HG03571 (cell line): ENCODE data around the gene CLDN7.
"Not testable (repeated sequence)": the region's sequence is repeated elsewhere in the genome, so short reads cannot be mapped to it uniquely, and the experiment has no call there.

ENCODE experiments used
- ATAC-seq: cut with Tn5 transposase; IDR thresholded peaks from one replicate; pipeline ENCODE4 v1.9.1; 2021; ENCODE audit not compliant: unreplicated experiment

Gene CLDN7

DNA sequence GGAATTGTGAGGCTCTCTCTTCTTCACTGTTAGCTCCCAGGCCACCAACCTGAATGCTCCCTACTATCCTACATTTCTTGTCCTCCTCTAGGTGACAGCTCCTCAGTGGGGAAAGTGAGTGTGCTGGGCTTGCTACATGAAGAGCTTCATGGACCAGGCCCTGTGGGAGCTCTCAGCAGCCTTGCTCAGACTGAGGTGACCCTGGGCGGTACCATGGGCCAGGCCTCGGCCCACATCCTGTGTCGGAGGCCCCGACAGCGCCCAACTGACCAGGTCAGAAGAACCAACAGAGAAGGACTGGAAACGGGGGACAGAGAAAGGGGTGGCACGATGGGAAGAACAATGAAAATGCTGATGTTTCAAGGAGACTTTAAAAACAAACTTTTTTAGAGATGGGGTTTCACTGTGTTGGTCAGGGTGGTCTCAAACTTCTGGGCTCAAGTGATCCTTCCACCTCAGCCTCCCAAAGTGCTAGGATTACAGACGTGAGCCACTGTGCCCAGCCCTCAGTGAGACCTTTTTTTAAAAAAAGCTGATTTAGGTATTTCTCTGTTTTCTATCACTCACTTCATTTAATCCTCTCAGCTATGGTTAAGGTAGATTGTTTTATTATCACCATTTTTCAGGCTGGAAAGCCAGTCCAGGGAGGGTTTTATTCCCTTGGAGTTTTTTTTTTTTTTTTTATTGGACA, 5.4 kb downstream of the CLDN7 start:
- ATAC-seq: no peak

DNA sequence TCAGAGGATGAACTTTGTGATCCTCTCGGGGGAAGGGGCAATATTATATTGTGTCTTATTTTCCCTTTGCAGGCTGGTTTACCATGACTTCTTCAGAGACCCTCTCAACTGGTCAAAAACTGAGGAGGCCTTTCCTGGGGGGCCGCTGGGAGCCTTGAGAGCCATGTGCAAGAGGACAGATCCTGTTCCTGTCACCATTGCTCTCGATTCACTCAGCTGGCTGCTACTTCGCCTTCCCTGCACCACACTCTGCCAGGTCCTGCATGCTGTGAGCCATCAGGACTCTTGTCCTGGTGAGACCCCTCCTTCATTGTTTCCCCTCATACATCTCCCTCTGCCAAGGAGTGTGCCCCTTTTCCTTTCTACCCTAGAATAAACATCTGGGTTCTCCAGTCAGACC, 7.8 kb downstream of the CLDN7 start:
- ATAC-seq: no peak

DNA sequence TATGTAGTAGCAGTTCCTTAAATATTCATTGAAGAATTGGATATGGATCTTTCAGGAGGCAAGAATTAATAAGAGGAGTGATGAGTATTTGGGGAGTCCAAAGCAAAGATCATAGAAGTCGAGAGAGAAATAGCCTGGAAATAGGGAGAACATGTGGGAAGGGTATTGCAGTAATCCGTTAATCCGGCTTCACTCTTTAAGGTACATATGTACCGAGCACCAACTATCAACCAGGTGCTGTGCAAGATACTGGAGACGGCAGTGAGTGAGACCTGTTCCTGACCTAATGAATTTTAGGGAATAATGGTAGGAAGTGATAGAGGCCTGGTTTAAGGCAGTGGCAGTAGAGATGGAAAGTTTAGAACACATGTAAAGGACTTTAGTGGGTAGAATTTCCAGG, 9.2 kb downstream of the CLDN7 start:
- ATAC-seq: no peak

DNA sequence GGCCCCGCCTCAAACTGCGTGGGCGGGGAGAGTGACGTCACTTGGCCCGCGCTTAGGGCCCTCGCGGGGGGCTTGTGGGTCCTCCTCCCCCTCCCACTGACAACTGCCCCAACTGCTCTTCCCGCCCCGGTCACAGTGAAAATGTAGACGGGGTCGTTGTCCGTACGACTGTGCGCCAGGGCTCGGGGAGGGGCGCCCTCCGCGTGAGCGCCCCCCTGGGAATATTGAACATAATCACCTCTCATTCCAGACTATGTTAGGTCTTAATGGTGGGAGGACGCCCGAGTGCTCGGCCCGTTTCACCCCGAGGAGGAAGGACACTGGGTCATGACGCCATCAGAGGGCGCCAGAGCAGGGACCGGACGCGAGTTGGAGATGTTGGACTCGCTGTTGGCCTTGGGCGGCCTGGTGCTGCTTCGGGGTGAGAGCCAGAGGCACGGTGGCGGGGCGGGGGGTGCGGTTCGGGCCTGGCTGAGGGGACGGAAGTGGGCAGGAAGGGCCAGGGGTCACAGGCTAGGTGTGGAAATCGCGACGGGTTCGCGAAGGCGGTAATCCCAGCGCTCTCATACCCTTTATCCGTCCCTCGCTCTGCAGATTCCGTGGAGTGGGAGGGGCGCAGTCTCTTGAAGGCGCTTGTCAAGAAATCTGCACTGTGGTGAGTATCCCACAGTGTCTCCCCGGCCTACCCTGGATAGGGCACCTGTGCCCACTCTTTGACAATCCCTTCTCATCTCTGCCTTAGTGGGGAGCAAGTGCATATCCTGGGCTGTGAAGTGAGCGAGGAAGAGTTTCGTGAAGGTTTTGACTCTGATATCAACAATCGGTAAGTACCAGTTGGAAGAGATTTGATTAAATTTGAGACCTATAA, 9.9 kb downstream of the CLDN7 start, which contains the start of gene ELP5:
TSS of gene ELP5 (plus strand) at position 40 of the 868 bp plus-strand sequence. CDS start at position 376, 336 bp downstream.
- peak; percentile 45 for ATAC-seq

DNA sequence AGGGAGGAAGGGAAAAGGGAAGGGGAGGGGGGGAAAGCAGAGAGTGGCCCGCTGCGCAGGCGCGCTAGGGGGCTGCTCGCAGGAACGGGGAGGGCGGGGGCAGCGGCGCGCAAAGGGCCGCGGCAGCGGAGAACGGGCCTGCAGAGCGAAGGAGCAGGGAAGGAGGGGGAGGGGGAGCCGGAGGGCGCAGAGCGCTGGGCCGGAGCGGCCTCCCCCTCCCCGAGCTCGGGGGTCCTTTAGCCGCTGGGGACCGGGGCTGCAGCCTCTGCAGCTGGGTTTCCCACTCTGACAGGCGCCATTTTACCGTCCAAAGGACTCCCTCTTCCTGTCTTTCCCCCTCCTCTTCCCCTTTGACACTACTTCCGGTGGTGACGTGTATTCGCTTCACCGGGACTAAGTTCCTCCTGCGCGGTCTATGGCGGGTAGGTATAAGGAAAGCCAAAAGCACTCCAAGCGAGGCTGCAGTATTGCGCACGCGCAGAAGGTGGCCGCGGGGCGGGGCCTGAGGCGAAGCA, 10.6 kb downstream of the CLDN7 start, which contains the start of gene CTDNEP1:
TSS of gene CTDNEP1 (minus strand) at position 74 of the 515 bp plus-strand sequence. CDS start 438 bp downstream, outside the sequence.
- peak; percentile 68 for ATAC-seq

DNA sequence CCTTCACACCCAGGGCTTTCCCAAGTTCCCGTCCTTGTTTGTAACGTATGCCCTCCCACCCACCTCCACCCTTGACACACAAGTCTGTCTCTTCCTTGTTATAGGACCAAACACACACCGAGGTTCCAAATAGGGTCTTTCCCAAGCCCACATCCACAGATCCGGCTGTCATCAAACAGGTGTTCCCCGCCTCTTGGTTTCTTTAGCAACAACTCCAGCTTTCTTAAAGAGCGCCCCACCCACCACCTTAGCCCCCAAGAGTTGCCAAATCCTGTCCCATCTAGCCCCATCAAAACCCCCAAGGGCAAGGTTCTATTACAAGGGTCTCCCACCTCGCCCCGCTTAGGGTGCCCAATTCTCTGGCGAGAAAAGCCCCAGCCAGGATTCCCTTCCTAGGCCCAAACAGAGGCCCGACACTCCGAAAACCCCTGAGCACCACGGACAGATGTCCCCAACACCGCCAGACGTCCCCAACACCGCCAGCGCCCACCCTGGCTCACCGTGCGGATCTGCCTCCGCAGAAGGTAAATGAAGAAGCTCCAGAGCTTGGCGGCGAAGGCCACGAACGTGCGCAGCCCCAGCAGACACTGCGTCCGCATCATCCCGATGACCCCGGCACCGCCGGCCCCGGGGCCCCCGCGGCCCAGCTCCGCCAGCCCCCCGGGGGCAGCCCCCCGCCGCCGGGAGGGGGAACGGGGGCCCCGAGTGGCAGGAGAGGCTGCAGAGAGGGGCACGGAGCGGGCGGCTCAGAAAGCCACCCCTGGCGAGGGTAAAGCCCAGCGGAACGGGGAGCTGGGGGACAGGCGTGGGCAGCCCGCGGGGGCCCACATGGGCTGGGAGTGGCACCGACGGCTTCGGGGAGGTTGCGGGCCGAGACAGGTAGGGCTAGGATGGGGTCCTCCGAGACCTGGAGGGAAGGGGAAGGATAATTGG, 11.3 kb downstream of the CLDN7 start:
- ATAC-seq: no peak

DNA sequence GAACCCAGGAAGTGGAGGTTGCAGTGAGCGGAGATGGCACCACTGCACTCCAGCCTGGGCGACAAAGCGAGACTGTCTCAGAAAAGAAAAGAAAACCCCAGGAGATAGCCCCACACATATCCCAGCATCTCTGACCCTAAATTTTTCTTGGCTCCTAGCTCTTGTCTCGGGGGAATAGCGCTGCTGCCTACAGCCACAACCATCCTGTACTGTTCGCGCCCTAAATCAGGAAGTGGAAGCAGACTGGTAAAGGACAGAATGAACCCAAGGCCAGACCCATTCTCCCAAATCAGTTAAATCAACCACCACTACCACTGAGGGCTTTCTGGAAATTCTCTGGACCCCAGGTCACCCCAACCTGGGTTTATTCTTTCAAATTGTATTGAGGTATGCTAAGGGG, 12.4 kb downstream of the CLDN7 start:
- ATAC-seq: no peak

DNA sequence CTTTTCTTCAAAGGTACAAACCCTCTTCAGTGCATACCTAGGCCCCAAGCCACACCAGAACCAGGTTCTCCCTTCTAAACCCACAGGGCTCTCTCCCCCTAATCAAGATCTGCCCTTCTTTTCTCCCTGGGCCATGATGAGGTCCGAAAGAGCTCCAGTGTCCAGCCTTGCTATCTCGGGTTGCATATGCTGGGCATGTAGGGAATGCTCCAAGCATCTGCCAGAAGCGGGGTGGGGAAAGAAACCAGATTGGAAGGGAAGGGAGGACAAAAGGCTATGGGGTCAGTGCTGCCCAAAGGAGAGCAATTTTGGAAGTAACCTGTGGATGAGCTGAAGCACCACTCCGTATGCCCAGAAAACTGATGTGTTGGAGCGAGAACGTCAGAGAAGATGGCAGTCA, 13.1 kb downstream of the CLDN7 start:
- ATAC-seq: no peak

DNA sequence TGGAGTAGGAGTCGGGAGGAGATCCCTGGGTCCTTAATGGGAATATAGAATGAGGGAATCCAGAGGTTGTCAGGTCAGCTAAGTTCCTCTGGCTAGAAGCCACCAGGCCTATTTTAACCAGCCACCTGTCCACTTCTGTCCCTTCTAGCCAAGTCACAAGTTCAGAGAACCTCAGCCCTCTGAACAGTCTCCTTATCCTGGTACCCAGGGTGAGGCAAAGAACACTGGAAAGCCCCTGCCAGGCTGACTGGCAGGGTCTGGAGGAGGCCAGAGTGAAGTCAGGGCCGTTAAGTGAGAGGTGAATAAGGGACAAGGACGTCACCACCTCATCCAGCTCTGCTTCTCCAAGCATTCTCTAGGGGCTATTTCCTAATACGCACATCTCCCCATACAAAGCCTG, 13.5 kb downstream of the CLDN7 start:
- ATAC-seq: no peak

DNA sequence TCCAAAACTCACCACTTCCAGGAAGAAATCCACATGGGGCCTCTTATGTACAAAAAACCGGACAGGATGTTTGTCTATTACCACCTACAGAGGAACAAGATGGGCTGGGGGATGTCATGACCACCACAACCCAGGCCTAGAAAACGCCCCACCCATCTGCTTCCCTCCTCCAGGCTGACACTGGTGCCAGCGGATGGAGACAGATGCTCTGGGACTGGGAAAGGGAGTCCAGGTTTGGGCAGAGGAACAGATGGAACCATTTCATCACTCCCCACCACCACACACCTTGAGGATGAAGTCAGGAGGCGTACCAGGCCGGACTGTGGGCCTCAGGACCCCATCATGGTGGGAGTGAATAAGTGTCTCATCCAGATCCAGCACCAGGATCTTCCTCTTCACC, 15.5 kb downstream of the CLDN7 start:
- ATAC-seq: no peak

DNA sequence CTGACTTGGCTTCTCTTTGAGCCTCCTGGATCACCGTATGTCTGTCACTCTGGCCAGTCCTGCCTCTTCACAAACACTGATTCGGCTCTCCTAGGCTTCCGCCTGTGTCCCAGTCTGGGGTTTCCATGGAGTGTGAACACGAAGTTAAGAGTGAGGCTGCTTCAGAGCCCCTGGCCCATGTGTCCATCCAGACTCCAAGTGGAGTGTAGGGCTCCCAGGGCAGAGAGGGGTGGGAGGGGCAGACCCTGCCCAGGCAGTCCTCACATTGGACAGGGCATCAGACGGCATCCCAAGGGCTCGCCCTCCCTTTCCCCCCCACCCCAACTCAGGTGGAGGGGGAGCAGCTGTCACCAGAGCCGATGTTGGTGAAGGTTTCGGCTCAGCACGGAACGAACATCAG, 18.4 kb downstream of the CLDN7 start:
- not testable (repeated sequence) for ATAC-seq

DNA sequence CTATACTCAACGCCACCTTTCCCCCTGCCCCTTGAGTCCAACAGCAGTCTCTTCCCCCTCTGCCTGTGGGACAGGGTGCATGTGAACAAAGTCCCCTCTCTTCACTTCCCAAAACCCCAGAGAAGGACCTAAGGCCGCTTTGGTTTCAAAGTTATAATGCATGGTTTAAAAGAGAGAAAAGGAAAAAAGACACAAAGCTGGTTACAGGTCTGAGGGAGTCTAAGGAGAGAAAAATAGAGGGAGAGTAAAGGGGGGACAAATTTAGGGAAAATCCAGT, 18.9 kb downstream of the CLDN7 start:
- ATAC-seq: no peak

DNA sequence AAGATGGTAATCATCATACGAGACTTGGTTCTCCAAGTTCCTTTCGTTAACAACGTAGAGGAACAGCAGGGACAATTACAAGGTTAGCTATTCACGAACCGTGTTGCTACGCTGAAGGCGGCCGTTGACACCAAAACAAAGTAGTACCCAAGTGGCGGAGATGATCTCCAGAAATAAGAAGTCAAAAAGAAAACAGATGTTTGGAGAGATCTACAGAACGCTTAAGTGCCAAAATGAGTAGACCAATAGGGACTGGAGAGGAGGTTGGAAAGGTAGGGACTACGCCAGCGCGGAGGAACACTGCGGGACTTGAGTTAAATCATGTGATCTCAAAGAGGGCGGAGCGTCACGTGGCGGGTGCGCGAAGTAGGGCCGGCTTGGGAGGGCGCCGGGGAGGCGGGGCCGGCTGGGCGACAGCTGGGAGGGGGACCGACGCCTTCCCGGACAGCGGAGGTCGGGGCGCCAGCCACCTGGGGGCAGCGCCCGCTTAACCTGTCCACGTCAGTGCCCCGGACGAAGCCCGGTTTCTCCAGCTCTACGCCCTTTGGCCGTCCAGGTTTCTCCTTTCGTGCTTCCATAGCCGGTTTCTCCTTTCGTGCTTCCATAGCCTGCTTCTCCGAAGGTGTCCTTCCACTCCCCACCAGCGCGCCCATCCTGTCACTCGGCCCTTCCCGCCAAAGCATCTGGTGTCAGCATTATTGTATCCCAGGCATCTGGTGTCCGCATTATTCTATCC, 19.4 kb downstream of the CLDN7 start:
- ATAC-seq: peak; percentile 30

DNA sequence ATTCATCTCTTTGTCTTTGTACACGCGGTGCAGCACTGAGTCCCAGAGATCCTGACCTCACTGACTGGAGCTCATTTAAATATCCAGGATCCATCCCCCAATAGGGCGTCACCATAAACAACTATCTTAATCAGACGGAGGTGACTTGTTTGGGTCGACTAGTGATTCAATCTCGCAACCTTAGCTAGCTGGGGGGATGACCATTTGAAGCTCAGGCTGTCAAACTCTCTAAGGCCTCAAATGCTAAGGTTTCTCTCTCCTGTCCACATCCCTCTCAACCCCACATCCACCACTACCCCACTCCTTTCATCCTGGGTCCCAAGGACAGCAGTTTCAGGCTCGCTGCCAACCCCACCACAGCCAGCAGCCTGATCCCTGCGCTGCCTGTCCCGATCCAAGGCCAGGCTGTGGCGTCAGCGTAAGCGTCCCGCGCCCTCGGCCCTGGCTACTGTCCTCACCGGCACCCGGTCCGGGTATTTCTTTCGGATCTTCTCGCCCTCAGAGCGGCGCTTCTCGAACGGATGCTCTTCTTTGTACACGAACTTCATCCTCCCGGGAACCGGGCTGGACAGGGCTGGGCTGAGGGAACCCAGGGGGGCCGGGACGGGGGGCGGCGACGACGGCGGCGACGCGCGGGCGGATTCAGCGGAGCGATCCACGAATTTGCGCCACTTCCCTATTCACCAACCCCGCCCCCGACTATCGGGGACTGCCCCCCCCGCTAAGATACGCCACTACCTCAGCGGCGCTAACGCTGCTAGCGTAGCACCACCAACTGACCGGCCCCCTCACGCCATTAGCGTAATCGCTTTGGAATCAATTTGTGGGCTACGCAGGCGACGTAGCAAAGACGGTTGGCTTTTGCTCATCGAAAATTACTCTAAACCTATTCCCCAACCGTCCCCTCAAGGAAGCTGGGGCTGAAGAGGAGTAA, 20.2 kb downstream of the CLDN7 start, which contains the start of gene GABARAP:
TSS of gene GABARAP (minus strand) at position 667 of the 934 bp plus-strand sequence. CDS start at position 548, 119 bp downstream.
- peak; percentile 22 for ATAC-seq

DNA sequence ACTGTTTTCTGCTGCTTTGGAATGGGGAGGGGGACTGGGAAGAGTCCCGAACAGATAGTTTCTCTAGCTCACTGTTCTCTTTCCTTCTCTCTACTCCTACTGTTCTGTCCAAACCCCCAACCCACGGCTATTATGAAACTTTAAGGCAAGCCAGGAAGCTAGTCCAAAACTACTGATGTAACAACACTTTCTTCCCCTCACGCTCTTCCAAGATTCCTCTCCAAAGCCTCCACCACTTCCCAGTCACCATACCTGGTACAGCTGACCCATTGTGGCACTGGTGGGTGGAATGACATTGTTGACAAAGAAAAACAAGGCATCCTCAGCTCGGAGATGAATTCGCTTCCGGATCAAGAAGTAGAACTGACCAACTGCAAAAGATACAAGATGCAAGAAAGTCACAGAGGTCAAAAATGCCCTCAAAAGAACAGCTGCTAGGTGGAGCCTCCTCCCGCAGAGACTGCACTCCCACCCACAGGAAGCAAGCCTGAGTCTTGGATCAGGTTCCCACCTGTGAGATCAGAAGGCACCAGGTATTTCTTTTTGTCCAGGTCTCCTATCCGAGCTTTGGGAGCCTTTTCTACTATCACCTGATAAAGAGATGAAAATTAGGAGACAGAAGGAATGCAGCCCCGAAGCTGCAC, 21.1 kb downstream of the CLDN7 start:
- ATAC-seq: no peak

DNA sequence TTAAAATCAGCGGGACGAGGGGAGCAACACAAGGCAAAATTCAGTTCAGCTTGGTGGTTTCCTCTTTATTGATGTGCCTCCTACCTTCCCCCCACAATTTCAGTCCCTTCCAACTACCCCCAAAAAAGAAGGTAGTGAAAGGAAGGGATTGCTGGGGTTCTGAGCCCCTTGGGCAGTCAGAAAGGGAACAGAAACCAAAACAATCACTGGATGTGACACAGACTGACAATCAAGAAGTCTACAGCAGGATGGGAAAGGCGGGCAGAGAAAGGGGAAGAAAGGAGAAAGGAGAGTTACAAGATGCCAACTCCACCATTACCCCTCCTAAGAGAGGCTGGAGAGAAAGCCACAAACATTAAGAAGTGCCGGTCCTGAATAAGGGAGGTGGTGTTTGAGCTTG, 21.9 kb downstream of the CLDN7 start:
- ATAC-seq: no peak

DNA sequence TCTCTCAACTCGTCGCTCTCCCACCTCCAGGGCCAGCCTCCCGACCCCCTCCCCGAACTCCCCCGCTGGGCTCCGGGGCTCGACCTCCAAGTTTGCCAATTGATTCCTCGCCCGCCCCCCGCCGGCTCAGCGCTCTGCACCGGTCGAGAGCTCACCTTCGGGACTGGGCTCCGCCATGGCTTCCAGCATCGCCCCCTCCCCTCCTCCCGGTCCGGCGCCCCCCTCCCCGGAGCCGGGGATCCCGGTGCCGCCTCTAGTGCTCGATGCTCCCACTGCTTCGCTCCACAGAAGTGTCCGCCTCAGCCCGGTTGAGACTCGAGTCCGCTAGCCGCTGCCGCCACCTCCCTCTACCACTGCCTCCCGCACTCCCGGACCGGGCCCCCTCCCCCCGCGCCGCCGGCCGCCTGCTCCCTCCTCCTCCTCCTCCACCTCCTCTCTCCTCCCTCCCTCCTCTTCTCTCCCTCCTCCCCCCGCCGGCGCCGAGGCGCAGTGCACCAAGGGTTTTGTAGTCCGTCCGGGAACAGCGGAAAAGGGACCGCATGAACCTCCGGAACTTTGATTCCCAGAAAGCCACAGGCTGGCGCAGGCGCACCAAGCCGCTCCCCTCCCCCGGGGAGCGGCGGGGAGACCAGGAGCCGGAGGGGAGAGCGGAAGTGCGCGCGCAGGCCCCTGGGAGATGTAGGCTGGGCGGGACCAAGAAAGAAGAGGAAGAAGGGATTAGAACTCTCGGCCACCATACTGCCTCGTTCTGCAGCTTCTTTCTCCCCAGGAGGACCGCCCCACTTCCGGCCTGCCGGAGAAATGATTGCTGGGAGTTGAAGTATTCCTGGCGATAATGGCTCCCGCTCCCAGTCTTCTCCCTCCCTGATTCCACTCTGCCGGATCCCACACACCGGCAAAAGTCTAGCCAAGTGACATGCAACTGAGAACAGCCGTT, 22.9 kb downstream of the CLDN7 start, which contains the start of gene PHF23:
TSS of gene PHF23 (minus strand) at position 367 of the 937 bp plus-strand sequence. CDS start at position 189, 178 bp downstream.
- peak; percentile 41 for ATAC-seq
